Measurements from ENCODE around the gene KCNC1.

KCNC1 gene

GRCh38 chr11:17734418-17734911 lies at the start of gene KCNC1:
Gene KCNC1, plus strand, starts transcription at chr11:17734781. Its CDS starts 1,222 bp downstream, at chr11:17736003.
- no peak for TF ChIP-seq GATA2 (IDR thresholded peaks at IDR 0.05; ENCODE audit: low read depth, low read length)
- no peak for TF ChIP-seq GATA3 (IDR thresholded peaks at IDR 0.05; ENCODE audit: low read depth, low read length)

DNA sequence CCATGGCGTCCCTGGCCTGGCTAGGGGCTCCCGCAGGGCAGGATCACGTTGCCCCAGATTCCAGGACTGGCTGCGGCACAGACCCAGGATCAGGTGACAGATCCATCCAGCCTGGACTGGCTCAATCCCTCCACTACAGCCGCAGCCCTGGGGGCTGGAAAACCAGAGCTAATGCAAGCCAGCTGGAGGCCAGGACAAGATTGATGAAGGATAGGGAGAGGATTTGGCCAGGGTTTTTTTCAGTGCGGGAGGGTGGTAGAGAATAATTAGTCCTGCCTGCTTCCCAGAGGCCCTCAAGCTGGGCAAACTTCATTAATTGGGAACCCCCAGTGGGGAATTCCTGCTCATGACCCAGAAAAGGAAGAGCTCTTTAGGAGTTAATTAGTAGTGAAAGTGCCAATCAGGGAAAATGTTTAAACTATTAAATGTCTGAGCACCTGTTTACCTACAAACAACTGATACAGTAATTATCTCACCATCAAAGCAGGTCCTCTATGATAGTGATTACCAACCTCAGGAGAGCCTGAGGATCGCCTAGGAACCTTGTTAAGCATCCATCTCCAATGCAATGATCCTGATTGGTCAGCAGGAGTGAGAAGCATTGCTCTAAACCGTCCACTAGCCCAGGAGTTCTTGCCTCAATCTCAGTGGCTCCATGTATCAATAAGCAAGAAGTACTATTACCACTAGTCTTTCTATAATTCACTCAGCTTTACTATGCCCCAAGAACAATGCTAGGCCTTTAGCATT lies 48.2 kb upstream of the KCNC1 start:
- TF ChIP-seq GATA2 (IDR thresholded peaks at IDR 0.05; ENCODE audit: low read depth, low read length) (peak; percentile 92), GATA3 (IDR thresholded peaks at IDR 0.05; ENCODE audit: low read depth, low read length) (peak; percentile 64)

GRCh38 chr11:17687946-17688670 lies 46.5 kb upstream of the KCNC1 start:
- TF ChIP-seq GATA3 (IDR thresholded peaks at IDR 0.05; ENCODE audit: low read depth, low read length) (no peak), GATA2 (IDR thresholded peaks at IDR 0.05; ENCODE audit: low read depth, low read length) (no peak)

DNA sequence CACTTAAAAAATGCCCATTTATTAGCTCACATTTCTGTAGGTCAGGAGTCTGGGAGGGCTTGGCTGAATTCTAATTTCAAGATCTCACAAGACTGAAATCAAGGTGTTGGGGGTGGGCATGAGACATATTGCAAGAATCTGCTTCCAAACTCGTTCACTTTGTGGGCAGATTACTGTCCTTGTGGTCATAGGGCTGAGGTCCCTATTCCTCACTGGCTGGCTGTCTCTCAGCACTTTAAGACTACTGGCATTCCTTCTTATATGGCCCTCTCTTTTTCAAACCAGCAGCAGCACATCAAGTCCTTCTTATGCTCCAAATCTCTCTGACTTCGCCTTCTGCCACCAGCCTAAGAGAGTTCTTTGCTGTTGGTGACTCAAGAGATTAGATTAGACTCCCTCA lies 43.0 kb upstream of the KCNC1 start:
- TF ChIP-seq GATA2 (IDR thresholded peaks at IDR 0.05; ENCODE audit: low read depth, low read length) (no peak), GATA3 (IDR thresholded peaks at IDR 0.05; ENCODE audit: low read depth, low read length) (no peak)

GRCh38 chr11:17691976-17692375 lies 42.6 kb upstream of the KCNC1 start:
- TF ChIP-seq GATA2 (IDR thresholded peaks at IDR 0.05; ENCODE audit: low read depth, low read length) (no peak), GATA3 (IDR thresholded peaks at IDR 0.05; ENCODE audit: low read depth, low read length) (no peak)

DNA sequence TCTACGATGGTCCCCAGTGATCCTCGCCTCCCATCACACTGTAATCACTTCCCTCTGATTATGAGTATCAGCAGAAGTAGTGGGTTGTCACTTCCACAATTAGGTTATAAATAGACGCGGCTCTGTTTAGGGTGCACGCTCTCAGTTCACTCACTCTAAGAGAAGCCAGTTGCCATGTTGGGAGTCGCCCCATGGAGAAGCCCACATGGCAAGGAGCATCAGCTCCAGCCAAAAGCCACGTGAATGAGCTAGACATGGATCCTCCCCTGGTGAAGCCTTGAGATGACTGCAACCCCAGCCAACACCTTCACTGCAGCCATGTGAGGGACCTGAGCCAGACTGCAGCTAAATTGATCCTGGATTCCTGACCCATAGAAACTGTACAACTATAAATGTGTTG lies 41.6 kb upstream of the KCNC1 start:
- no peak for TF ChIP-seq GATA2 (IDR thresholded peaks at IDR 0.05; ENCODE audit: low read depth, low read length)

- TF ChIP-seq GATA3 (IDR thresholded peaks at IDR 0.05; ENCODE audit: low read depth, low read length) (no peak), GATA2 (IDR thresholded peaks at IDR 0.05; ENCODE audit: low read depth, low read length) (no peak)
These were observed 41.0 kb upstream of the KCNC1 start for GRCh38 chr11:17693531-17693930.

GRCh38 chr11:17694494-17695110 lies 40.0 kb upstream of the KCNC1 start:
- TF ChIP-seq GATA3 (IDR thresholded peaks at IDR 0.05; ENCODE audit: low read depth, low read length) (no peak), GATA2 (IDR thresholded peaks at IDR 0.05; ENCODE audit: low read depth, low read length) (no peak)

GRCh38 chr11:17695454-17696441 lies 38.8 kb upstream of the KCNC1 start:
- TF ChIP-seq GATA3 (IDR thresholded peaks at IDR 0.05; ENCODE audit: low read depth, low read length) (no peak), GATA2 (IDR thresholded peaks at IDR 0.05; ENCODE audit: low read depth, low read length) (no peak)

GRCh38 chr11:17696741-17697140 lies 37.8 kb upstream of the KCNC1 start:
- TF ChIP-seq GATA2 (IDR thresholded peaks at IDR 0.05; ENCODE audit: low read depth, low read length) = no peak
- TF ChIP-seq GATA3 (IDR thresholded peaks at IDR 0.05; ENCODE audit: low read depth, low read length) = no peak

GRCh38 chr11:17697175-17697949 lies 37.2 kb upstream of the KCNC1 start:
- TF ChIP-seq GATA3 (IDR thresholded peaks at IDR 0.05; ENCODE audit: low read depth, low read length) = no peak
- TF ChIP-seq GATA2 (IDR thresholded peaks at IDR 0.05; ENCODE audit: low read depth, low read length) = no peak

GRCh38 chr11:17699147-17700114 lies 35.1 kb upstream of the KCNC1 start:
- TF ChIP-seq GATA3 (IDR thresholded peaks at IDR 0.05; ENCODE audit: low read depth, low read length) = no peak
- TF ChIP-seq GATA2 (IDR thresholded peaks at IDR 0.05; ENCODE audit: low read depth, low read length) = no peak

Data from SH-SY5Y (cell line).